Mesendoderm (in vitro differentiated cells): ENCODE results near the gene YKT6.

Experiments used
- DNase-seq: peaks from one replicate; pipeline ENCODE4 v3.0.0; 2013
- H2AK5ac ChIP-seq: 2 replicates; pipeline ENCODE4 v1.6.1; 2013; ENCODE audit warnings: low read length, inconsistent platforms
- H2BK120ac ChIP-seq: 2 replicates; pipeline ENCODE4 v1.6.1; 2013; ENCODE audit warnings: low read depth, mild to moderate bottlenecking, low read length, moderate library complexity, mixed read lengths
- H2BK15ac ChIP-seq: replicated peaks from 2 replicates; pipeline ENCODE4 v1.6.1; 2013; ENCODE audit warnings: low read depth, mild to moderate bottlenecking, moderate library complexity
- H2BK5ac ChIP-seq: 2 replicates; pipeline ENCODE4 v1.6.1; 2013; ENCODE audit warnings: low read length, inconsistent platforms
- H3K18ac ChIP-seq: 2 replicates; pipeline ENCODE4 v1.6.1; 2013; ENCODE audit warnings: mild to moderate bottlenecking, low read length, mixed read lengths
- H3K23ac ChIP-seq: one replicate; pipeline ENCODE4 v1.6.1; 2013; ENCODE audit warnings: low read length
- H3K27ac ChIP-seq: 2 replicates; pipeline ENCODE4 v1.5.1; 2013; ENCODE audit warnings: low read depth, mild to moderate bottlenecking, inconsistent platforms, low read length, moderate library complexity
- H3K27me3 ChIP-seq: 2 replicates; pipeline ENCODE4 v1.6.1; 2013; ENCODE audit warnings: low read length, control low read depth, mild to moderate bottlenecking, inconsistent platforms; ENCODE audit not compliant: insufficient read depth, poor library complexity
- H3K36me3 ChIP-seq: 2 replicates; pipeline ENCODE4 v1.6.1; 2013; ENCODE audit warnings: low read length, inconsistent platforms; ENCODE audit not compliant: control insufficient read depth, insufficient read depth
- H3K4ac ChIP-seq: one replicate; pipeline ENCODE4 v1.6.1; 2013; ENCODE audit warnings: low read depth, mild to moderate bottlenecking, low read length, moderate library complexity
- H3K4me1 ChIP-seq: 2 replicates; pipeline ENCODE4 v1.6.1; 2013; ENCODE audit warnings: low read depth, low read length, inconsistent platforms; ENCODE audit not compliant: control insufficient read depth
- H3K4me2 ChIP-seq: 2 replicates; pipeline ENCODE4 v1.6.1; 2013; ENCODE audit warnings: low read length
- H3K4me3 ChIP-seq: 2 replicates; pipeline ENCODE4 v1.5.1; 2013; ENCODE audit warnings: mild to moderate bottlenecking, low read length
- H3K56ac ChIP-seq: one replicate; pipeline ENCODE4 v1.6.1; 2013; ENCODE audit warnings: low read length
- H3K79me1 ChIP-seq: 2 replicates; pipeline ENCODE4 v1.6.1; 2013; ENCODE audit warnings: low read length, inconsistent platforms
- H3K79me2 ChIP-seq: 2 replicates; pipeline ENCODE4 v1.6.1; 2013; ENCODE audit warnings: mild to moderate bottlenecking, low read length; ENCODE audit not compliant: control insufficient read depth, insufficient read depth
- H3K9ac ChIP-seq: 2 replicates; pipeline ENCODE4 v1.6.1; 2013; ENCODE audit warnings: low read length, inconsistent platforms
- H4K5ac ChIP-seq: one replicate; pipeline ENCODE4 v1.6.1; 2013; ENCODE audit warnings: low read length
- H4K8ac ChIP-seq: one replicate; pipeline ENCODE4 v1.6.1; 2013; ENCODE audit warnings: low read depth, mild to moderate bottlenecking, control low read depth, low read length, moderate library complexity
- WGBS: extraction: QIAGEN DNeasy Blood & Tissue Kit; methylation state at CpG from one replicate; pipeline ENCODE4 v1.1.7; 2013; ENCODE audit warnings: low lambda C conversion rate, missing lambda C conversion rate; ENCODE audit not compliant: insufficient coverage; ENCODE audit errors: extremely low coverage; 5-methylcytosine and 5-hydroxymethylcytosine counted together

The YKT6 gene

DNA sequence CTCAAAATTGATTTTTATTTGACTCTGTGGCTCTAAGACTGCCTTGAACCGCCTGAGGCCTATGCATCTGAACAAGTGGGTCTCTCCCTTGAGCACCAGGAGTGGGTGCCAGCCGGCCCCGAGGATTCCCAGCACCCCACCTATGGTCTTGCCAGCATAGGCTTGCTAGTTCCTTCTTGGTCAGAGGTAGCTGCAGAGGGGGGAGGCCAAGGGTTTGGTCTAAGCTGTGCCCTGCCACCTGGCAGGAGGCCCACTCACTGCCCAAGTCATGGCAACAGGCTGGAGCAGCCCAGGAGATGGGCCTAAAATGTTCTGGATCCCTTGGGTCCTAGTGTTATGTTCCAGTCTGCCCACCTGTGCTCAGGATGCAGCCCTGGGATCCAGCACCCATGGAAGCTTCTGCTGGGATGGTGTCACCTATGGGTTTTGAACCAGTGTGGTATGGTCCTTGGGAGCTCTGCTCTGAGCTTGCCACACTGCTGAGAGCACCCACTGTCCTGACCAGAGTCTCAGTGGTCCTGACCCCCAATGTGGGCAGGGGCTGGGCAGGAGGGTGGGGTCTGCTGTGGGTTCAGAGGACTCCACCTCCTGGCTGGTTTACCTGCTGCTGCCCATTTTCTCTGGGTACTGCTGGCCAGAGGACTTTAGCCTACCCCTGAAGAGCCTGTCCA, 12.6 kb downstream of the YKT6 start:
- no peak overlapping the region for H2BK120ac ChIP-seq
- no peak overlapping the region for H3K23ac ChIP-seq
- DNase-seq = no peak
- no peak overlapping the region for H4K5ac ChIP-seq
- no peak overlapping the region for H3K18ac ChIP-seq
- no peak overlapping the region for H2BK15ac ChIP-seq
- peaks cover 18% of the 10 kb centered on the region for H3K36me3 ChIP-seq
- no CpG with 5 or more reads among the region's 3 CpGs for WGBS
- no peaks in the 10 kb centered on the region for H3K79me1 ChIP-seq
- H2AK5ac ChIP-seq = no peak overlapping the region
- H3K4me3 ChIP-seq = no peak overlapping the region
- H3K4me2 ChIP-seq = no peak overlapping the region
- no peak overlapping the region for H3K27ac ChIP-seq
- no peak overlapping the region for H4K8ac ChIP-seq
- no peaks in the 10 kb centered on the region for H3K79me2 ChIP-seq
- no peak overlapping the region for H3K4ac ChIP-seq
- H3K27me3 ChIP-seq = no peaks in the 10 kb centered on the region
- H2BK5ac ChIP-seq = no peak overlapping the region
- no peak overlapping the region for H3K9ac ChIP-seq
- H3K4me1 ChIP-seq = no peaks in the 10 kb centered on the region
- H3K56ac ChIP-seq = no peak overlapping the region

DNA sequence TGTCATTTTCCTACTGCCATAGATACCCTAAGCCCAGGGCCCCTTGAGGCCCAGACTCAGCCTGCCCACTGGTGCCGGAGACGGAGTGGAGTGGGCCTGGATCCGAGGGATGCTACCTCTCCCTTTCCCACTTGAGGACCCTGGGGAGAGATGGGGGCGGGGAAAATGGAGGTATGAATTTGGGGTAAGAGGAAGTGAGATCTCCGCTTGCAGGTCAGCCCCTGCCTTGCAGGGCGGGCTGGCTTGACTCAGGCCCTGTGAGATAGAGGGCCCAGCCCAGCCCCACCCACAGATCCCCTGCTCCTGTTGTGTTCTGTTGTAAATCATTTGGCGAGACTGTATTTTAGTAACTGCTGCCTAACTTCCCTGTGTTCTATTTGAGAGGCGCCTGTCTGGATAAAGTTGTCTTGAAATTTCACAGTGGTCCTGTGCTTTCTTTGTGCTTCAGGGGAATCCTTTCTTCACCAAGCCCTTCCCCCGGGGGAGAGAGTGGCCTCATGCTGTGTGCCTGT, 13.2 kb downstream of the YKT6 start:
- Histone ChIP-seq H3K18ac (no peak overlapping the region), H3K56ac (no peak overlapping the region), H3K27ac (no peak overlapping the region), H3K79me2 (no peaks in the 10 kb centered on the region), H2BK5ac (no peak overlapping the region), H3K36me3 (peaks cover 15% of the 10 kb centered on the region), H4K8ac (no peak overlapping the region), H4K5ac (no peak overlapping the region), H3K4me3 (no peak overlapping the region), H3K4ac (no peak overlapping the region), H3K4me2 (no peak overlapping the region), H3K23ac (no peak overlapping the region), H2BK120ac (no peak overlapping the region), H3K27me3 (no peaks in the 10 kb centered on the region), H3K4me1 (peaks cover 4% of the 10 kb centered on the region), H3K9ac (no peak overlapping the region), H2BK15ac (no peak overlapping the region), H3K79me1 (no peaks in the 10 kb centered on the region), H2AK5ac (no peak overlapping the region)
- WGBS = no CpG with 5 or more reads among the region's 9 CpGs
- no peak for DNase-seq

DNA sequence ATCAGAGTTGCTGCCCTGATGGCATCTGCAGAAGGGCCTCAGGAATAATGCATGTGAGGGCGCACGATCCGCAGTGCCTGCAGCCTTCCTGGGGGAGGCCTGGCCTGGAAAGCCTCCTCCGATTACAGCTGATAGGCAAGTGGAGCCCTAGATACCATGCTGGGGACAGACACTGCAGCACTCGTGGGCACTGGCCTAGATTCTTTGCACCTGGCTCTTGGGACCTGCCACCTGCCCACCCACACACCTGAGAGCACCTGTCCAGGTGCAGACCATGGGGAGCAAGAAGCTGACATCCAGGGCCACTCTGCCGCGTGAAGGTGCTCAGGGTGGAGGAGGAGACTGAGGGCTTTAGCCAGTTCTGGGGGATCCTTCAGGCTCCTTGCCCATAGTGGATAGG, 14.8 kb downstream of the YKT6 start:
- Histone ChIP-seq H4K8ac (no peak overlapping the region), H3K9ac (no peak overlapping the region), H2BK15ac (no peak overlapping the region), H3K4me2 (no peak overlapping the region), H3K79me2 (no peaks in the 10 kb centered on the region), H3K4me1 (peaks cover 4% of the 10 kb centered on the region), H3K79me1 (no peaks in the 10 kb centered on the region), H2BK120ac (no peak overlapping the region), H2BK5ac (no peak overlapping the region), H3K36me3 (peaks cover 8% of the 10 kb centered on the region), H3K18ac (no peak overlapping the region), H3K56ac (no peak overlapping the region), H3K27me3 (no peaks in the 10 kb centered on the region), H4K5ac (no peak overlapping the region), H3K27ac (no peak overlapping the region), H3K4ac (no peak overlapping the region), H2AK5ac (no peak overlapping the region), H3K23ac (no peak overlapping the region), H3K4me3 (no peak overlapping the region)
- no peak for DNase-seq
- WGBS = no CpG with 5 or more reads among the region's 7 CpGs

DNA sequence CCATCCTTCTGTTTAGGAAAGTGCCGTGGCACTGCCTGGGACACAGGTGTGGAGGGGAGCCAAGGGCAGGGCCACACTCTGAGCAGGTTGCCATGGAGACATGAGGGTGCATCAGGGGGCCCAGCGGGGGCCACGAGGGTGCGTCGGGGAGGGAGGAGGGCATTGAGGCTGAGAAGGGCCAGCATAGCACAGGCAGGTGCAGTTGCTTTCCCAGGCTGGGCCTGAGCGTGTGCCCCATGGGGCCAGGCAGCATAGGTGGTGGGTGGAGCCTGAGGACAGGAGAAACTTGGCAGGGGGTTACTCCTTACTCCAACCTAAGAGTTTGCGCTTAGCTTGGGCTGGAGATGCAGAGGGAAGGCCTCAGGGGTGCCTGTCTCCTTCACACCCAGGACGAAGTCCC, 15.2 kb downstream of the YKT6 start:
- H2BK5ac ChIP-seq = no peak overlapping the region
- no peak overlapping the region for H3K56ac ChIP-seq
- H2AK5ac ChIP-seq = no peak overlapping the region
- H3K4ac ChIP-seq = no peak overlapping the region
- no peaks in the 10 kb centered on the region for H3K79me2 ChIP-seq
- H4K5ac ChIP-seq = no peak overlapping the region
- no peak overlapping the region for H4K8ac ChIP-seq
- peaks cover 4% of the 10 kb centered on the region for H3K4me1 ChIP-seq
- no peak for DNase-seq
- no peak overlapping the region for H3K4me3 ChIP-seq
- H3K4me2 ChIP-seq = no peak overlapping the region
- WGBS = no CpG with 5 or more reads among the region's 8 CpGs
- no peak overlapping the region for H2BK120ac ChIP-seq
- peaks cover 8% of the 10 kb centered on the region for H3K36me3 ChIP-seq
- no peak overlapping the region for H3K9ac ChIP-seq
- no peak overlapping the region for H2BK15ac ChIP-seq
- H3K79me1 ChIP-seq = no peaks in the 10 kb centered on the region
- no peak overlapping the region for H3K27ac ChIP-seq
- no peak overlapping the region for H3K23ac ChIP-seq
- no peaks in the 10 kb centered on the region for H3K27me3 ChIP-seq
- no peak overlapping the region for H3K18ac ChIP-seq

DNA sequence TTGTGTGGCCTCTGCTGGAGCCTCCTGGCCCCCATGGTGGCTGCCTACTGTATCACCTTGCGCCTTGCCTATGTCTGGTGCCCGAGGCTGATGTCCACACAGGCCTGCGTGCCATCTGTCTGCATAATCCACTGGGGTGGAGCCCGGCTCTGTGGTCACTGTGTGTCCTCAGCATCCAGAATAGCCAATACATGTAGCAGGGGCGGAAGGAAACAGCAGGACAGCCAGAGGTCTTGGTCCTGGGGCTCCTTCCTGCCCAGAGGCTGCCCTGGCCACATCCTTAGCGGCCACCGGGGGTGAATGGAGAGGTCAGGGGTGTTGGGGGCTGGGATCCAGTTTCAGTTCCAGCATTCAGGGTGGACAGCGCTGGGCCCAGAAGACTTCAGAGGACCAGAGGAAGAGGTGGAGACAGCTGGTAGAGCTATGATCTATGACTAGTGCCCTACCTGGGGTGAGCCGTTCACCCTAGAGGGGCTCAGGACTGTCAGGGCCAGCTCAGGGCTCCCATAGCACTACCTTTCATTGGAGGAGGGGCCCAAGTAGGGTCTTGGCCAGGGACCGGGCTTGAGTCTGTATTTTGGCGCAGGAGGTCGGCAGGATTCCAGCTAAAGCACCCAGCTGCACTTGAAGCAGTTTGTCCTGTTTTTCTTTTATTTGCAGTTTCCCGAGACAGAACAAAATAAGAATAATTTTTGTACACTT, 15.9 kb downstream of the YKT6 start:
- Histone ChIP-seq H3K4me3 (no peak overlapping the region), H3K56ac (no peak overlapping the region), H3K79me2 (no peaks in the 10 kb centered on the region), H2BK120ac (no peak overlapping the region), H3K18ac (no peak overlapping the region), H3K27ac (no peak overlapping the region), H3K9ac (no peak overlapping the region), H2BK15ac (no peak overlapping the region), H2BK5ac (no peak overlapping the region), H3K27me3 (no peaks in the 10 kb centered on the region), H3K36me3 (peaks cover 6% of the 10 kb centered on the region), H4K5ac (no peak overlapping the region), H3K4me1 (peaks cover 4% of the 10 kb centered on the region), H3K79me1 (no peaks in the 10 kb centered on the region), H3K4ac (no peak overlapping the region), H4K8ac (no peak overlapping the region), H3K4me2 (no peak overlapping the region), H3K23ac (no peak overlapping the region), H2AK5ac (no peak overlapping the region)
- no peak for DNase-seq
- no CpG with 5 or more reads among the region's 13 CpGs for WGBS
